ENCODE data around the gene KRTAP12-4.

- no peak for TF ChIP-seq CTCF (IDR thresholded peaks at IDR 0.05 in 2 of 3, conservative IDR thresholded peaks at IDR 0.05 in 1 of 3; ENCODE audit: insufficient read depth in 2 of 3, low read depth in 1 of 3, low read length in 3 of 3)
- TF ChIP-seq CUX1 (CRISPR knock-in tag; IDR thresholded peaks at IDR 0.05), result no peak
Observed at GRCh38 chr21:44686000-44686781, 31.7 kb upstream of the KRTAP12-4 start.
